HG03565 (cell line): ENCODE results near the gene SLC16A12.
"Not testable (repeated sequence)": the region's sequence is repeated elsewhere in the genome, so short reads cannot be mapped to it uniquely, and the experiment has no call there.

Source experiments
- ATAC-seq: cut with Tn5 transposase; IDR thresholded peaks from one replicate; pipeline ENCODE4 v1.9.1; 2021; ENCODE audit warnings: mild to moderate bottlenecking, moderate library complexity; ENCODE audit not compliant: unreplicated experiment

SLC16A12 gene

GRCh38 chr10:89398003-89398749 is 137.2 kb downstream of the SLC16A12 start:
- ATAC-seq: no peak

DNA sequence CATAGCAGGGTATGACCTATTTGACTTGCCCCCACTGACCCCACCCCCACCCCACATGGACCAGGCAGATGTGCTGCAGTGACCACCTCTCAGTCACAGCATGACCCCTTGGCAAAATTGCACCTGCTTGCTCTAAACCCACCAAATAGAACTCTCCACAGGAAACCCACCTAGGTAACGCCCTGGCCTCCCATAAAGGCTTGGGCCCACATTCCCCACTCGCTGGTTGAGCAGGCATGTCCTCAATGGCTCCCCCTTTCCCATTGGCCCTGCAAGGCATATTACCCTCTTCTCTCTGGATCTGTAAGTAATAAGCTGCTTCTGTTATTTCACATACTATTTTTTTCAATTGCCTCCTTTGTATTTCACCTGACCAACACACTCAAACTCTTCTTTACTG is 140.3 kb downstream of the SLC16A12 start:
- ATAC-seq: no peak

DNA sequence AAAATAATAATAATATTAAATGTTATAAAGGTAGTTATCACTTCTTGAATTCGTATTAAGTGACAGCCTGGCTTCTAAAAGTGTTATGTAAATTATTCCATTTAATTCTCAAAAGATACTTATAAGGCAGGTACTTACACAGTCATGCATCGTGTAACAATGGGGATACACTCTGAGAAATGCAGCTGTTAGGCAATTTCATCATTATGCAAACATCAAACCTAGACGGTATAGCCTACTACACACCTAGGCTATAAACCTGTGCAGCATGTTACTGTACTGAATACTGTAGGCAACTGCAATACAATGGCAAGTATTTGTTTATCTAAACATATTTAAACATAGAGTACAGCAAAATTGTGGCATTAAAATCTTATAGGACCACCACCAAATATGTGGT is 141.5 kb downstream of the SLC16A12 start:
- no peak for ATAC-seq

GRCh38 chr10:89392974-89393373 is 142.4 kb downstream of the SLC16A12 start:
- ATAC-seq: no peak

- ATAC-seq: peak; percentile 77
These were observed 143.3 kb downstream of the SLC16A12 start, which contains the start of gene IFIT1 for GRCh38 chr10:89391907-89392756. Gene IFIT1, plus strand, starts transcription at chr10:89392623. Its CDS starts 90 bp downstream, at chr10:89392713.

GRCh38 chr10:89391226-89391576 is 144.2 kb downstream of the SLC16A12 start:
- not testable (repeated sequence) for ATAC-seq

- ATAC-seq: no peak
These were observed 144.7 kb downstream of the SLC16A12 start for GRCh38 chr10:89390476-89391225.

DNA sequence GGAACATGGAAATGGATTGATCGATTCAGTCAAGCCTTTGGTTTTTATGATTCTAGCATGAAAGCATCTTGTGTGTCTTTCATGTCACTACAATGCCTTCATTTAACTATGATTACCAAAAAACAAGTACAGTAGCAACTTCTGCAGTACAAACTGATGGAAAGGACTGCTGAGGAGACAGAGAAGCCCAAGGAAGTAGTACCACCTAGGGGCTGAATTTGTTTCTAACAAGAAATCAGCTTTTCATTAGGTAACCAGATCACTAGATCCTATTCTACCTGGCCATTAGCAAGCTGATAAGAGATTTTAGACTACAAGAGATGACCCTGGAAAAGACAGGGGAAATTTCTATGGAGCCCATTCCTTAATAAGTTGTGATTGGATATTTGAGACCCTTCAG is 146.1 kb downstream of the SLC16A12 start:
- no peak for ATAC-seq

DNA sequence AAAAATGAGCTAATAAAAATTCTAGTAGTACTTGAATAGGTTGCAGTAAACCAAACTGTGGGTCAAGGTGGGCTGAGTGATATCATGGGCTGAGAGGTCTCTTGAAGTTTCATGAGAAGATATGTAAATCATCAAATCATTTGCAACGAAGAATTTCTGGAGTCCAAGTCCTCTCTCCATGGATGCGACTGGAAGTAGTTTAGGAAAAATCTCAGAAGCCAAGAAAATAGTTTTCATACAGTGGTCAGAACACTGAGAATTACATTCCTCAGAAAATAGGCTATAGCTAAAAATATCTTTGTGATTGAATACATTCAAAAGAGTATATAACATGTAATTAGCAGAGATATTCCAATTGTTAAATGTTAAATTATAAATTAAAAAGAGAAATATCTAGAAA is 146.6 kb downstream of the SLC16A12 start:
- ATAC-seq: no peak

GRCh38 chr10:89384474-89385340 is 150.7 kb downstream of the SLC16A12 start:
- ATAC-seq: no peak

GRCh38 chr10:89382757-89383156 is 152.6 kb downstream of the SLC16A12 start:
- no peak for ATAC-seq
